Measurements from ENCODE around the gene NCOA1. TPM values are rescaled to one million over a fixed set of nuclear protein-coding genes. Genes with fewer than 3 reads are reported as not detected.
"Not testable (repeated sequence)": the region's sequence is repeated elsewhere in the genome, so short reads cannot be mapped to it uniquely, and the experiment has no call there.

The NCOA1 gene
- total and polyA plus RNA-seq, 2 experiments from 2014 or later, result 32.5 to 51.7 TPM

DNA sequence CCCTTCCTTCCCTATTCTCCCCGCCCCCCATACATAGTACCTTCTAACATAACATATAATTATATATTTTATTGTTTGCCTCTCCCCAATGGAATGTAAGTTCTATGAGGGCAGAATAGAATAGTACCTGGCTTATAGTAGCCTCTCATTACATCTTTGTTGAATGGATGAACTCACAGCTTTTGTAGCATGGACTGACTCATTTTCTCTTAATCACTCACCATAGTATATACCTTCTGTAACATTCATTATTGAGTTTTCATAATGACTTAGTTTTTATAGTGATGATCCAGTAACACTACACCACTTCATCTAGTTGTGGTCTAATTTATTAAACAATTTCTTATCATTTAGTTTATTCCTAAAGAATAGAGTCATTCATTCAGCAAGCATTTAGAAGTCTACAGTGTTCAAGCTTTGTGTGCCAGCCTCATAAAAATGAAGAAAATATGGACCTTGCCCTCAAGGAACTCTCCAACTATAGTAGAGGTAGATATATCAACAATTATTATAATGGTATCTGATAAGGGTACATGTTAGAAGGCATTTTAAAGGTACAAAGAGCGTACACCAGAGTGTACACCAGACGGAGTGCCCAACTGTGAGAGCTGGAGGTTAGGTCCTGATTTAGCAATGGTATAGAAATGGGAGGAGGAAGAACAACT, 31.1 kb downstream of the NCOA1 start:
- DNase-seq (ENCODE audit: low spot score), result no peak
- H3K79me2 ChIP-seq, result peaks cover 93% of the 10 kb centered on the region
- H3K9me2 ChIP-seq (replicated peaks; ENCODE audit: insufficient read depth), result no peaks in the 10 kb centered on the region

GRCh38 chr2:24527536-24527935, 36.5 kb downstream of the NCOA1 start:
- H3K9me3 ChIP-seq (ENCODE audit: low read depth), result no peaks in the 10 kb centered on the region
- no peak for DNase-seq (ENCODE audit: low spot score)
- no peak overlapping the region for H3K27ac ChIP-seq
- no peak overlapping the region for H2AFZ ChIP-seq
- peaks cover 2% of the 10 kb centered on the region for H3K4me1 ChIP-seq (ENCODE audit: insufficient read depth)
- no peak for TF ChIP-seq CTCF (IDR thresholded peaks at IDR 0.05; ENCODE audit: poor library complexity)
- no peak for TF ChIP-seq EZH2 (IDR thresholded peaks at IDR 0.05; ENCODE audit: borderline replicate concordance)
- no peak for TF ChIP-seq EZH2phosphoT487 (IDR thresholded peaks at IDR 0.05; ENCODE audit: low read depth, severe bottlenecking, unreplicated experiment)
- no peaks in the 10 kb centered on the region for H3K27me3 ChIP-seq
- peaks cover 31% of the 10 kb centered on the region for H4K20me1 ChIP-seq (ENCODE audit: insufficient read depth, poor library complexity, severe bottlenecking)
- H3K36me3 ChIP-seq (replicated peaks; ENCODE audit: insufficient read depth, low read depth), result no peaks in the 10 kb centered on the region
- no peaks in the 10 kb centered on the region for H3K9me2 ChIP-seq (replicated peaks; ENCODE audit: insufficient read depth)
- no peak overlapping the region for H3K4me2 ChIP-seq
- peaks cover 95% of the 10 kb centered on the region for H3K79me2 ChIP-seq
- 91% methylated on average over 2 of the region's 2 CpGs for WGBS (ENCODE audit: low lambda C conversion rate, missing lambda C conversion rate)
- no peak overlapping the region for H3K4me3 ChIP-seq

More for the DNA sequence above, 31.1 kb downstream of the NCOA1 start:
- Histone ChIP-seq H4K20me1 (ENCODE audit: insufficient read depth, poor library complexity, severe bottlenecking) (peaks cover 52% of the 10 kb centered on the region), H3K4me1 (ENCODE audit: insufficient read depth) (peaks cover 4% of the 10 kb centered on the region), H3K4me2 (peak overlapping the region; percentile 47), H3K9me3 (ENCODE audit: low read depth) (no peaks in the 10 kb centered on the region), H3K27ac (no peak overlapping the region), H3K27me3 (no peaks in the 10 kb centered on the region), H3K36me3 (replicated peaks; ENCODE audit: insufficient read depth, low read depth) (no peaks in the 10 kb centered on the region), H3K4me3 (no peak overlapping the region), H2AFZ (no peak overlapping the region)
- WGBS (ENCODE audit: low lambda C conversion rate, missing lambda C conversion rate), result 85% methylated on average over 3 of the region's 3 CpGs
- no peak for TF ChIP-seq EZH2 (IDR thresholded peaks at IDR 0.05; ENCODE audit: borderline replicate concordance)

GRCh38 chr2:24530796-24531195, 39.7 kb downstream of the NCOA1 start:
- Histone ChIP-seq H3K27me3 (no peaks in the 10 kb centered on the region), H2AFZ (no peak overlapping the region), H3K9me3 (ENCODE audit: low read depth) (no peaks in the 10 kb centered on the region), H4K20me1 (ENCODE audit: insufficient read depth, poor library complexity, severe bottlenecking) (peaks cover 22% of the 10 kb centered on the region), H3K27ac (no peak overlapping the region), H3K9me2 (replicated peaks; ENCODE audit: insufficient read depth) (no peaks in the 10 kb centered on the region), H3K36me3 (replicated peaks; ENCODE audit: insufficient read depth, low read depth) (no peaks in the 10 kb centered on the region), H3K4me3 (no peak overlapping the region), H3K4me2 (no peak overlapping the region), H3K4me1 (ENCODE audit: insufficient read depth) (no peaks in the 10 kb centered on the region), H3K79me2 (peaks cover 88% of the 10 kb centered on the region)
- TF ChIP-seq EZH2phosphoT487 (IDR thresholded peaks at IDR 0.05; ENCODE audit: low read depth, severe bottlenecking, unreplicated experiment) (no peak), EZH2 (IDR thresholded peaks at IDR 0.05; ENCODE audit: borderline replicate concordance) (no peak), CTCF (IDR thresholded peaks at IDR 0.05; ENCODE audit: poor library complexity) (no peak)
- DNase-seq (ENCODE audit: low spot score), result no peak

DNA sequence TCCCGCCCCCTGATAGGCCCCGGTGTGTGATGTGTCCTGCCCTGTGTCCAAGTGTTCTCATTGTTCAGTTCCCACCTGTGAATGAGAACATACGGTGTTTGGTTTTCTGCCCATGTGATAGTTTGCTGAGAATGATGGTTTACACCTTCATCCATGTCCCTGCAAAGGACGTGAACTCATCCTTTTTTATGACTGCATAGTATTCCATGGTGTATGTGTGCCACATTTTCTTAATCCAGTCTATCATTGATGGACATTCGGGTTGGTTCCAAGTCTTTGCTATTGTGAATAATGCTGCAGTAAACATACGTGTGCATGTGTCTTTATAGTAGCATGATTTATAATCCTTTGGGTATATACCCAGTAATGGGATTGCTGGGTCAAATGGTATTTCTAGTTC, 40.6 kb downstream of the NCOA1 start:
- not testable (repeated sequence) for H3K9me3 ChIP-seq (ENCODE audit: low read depth); H3K4me3 ChIP-seq; H3K4me2 ChIP-seq; H3K4me1 ChIP-seq (ENCODE audit: insufficient read depth); H3K9me2 ChIP-seq (replicated peaks; ENCODE audit: insufficient read depth); H3K27me3 ChIP-seq; DNase-seq (ENCODE audit: low spot score); H3K27ac ChIP-seq; H3K36me3 ChIP-seq (replicated peaks; ENCODE audit: insufficient read depth, low read depth); H2AFZ ChIP-seq
- WGBS (ENCODE audit: low lambda C conversion rate, missing lambda C conversion rate), result 92% methylated on average over 6 of the region's 6 CpGs
- H4K20me1 ChIP-seq (ENCODE audit: insufficient read depth, poor library complexity, severe bottlenecking), result peaks cover 16% of the 10 kb centered on the region
- H3K79me2 ChIP-seq, result peaks cover 88% of the 10 kb centered on the region

DNA sequence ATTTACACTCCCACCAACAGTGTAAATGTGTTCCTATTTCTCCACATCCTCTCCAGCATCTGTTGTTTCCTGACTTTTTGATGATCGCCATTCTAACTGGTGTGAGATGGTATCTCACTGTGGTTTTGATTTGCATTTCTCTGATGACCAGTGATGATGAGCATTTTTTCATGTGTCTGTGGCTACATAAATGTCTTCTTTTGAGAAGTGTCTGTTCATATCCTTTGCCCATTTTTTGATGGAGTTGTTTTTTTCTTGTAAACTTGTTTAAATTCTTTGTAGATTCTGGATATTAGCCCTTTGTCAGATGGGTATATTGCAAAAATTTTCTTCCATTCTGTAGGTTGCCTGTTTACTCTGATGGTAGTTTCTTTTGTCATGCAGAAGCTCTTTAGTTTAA, 41.0 kb downstream of the NCOA1 start:
- Histone ChIP-seq H3K79me2 (peaks cover 88% of the 10 kb centered on the region), H4K20me1 (ENCODE audit: insufficient read depth, poor library complexity, severe bottlenecking) (peaks cover 15% of the 10 kb centered on the region)
- not testable (repeated sequence) for H3K27me3 ChIP-seq; H3K27ac ChIP-seq; H3K9me3 ChIP-seq (ENCODE audit: low read depth); H3K9me2 ChIP-seq (replicated peaks; ENCODE audit: insufficient read depth); DNase-seq (ENCODE audit: low spot score); H2AFZ ChIP-seq; H3K36me3 ChIP-seq (replicated peaks; ENCODE audit: insufficient read depth, low read depth); H3K4me1 ChIP-seq (ENCODE audit: insufficient read depth); H3K4me2 ChIP-seq; H3K4me3 ChIP-seq
- 92% methylated on average over 1 of the region's 1 CpG for WGBS (ENCODE audit: low lambda C conversion rate, missing lambda C conversion rate)

DNA sequence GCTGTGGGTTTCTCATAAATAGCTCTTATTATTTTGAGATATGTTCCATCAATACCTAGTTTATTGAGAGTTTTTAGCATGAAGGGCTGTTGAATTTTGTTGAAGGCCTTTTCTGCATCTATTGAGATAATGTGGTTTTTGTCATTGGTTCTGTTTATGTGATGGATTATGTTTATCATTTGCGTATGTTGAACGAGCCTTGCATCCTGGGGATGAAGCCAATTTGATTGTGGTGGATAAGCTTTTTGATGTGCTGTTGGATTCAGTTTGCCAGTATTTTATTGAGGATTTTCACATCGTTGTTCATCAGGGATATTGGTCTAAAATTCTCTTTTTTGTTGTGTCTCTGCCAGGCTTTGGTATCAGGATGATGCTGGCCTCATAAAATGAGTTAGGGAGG, 42.5 kb downstream of the NCOA1 start:
- 72% methylated on average over 3 of the region's 3 CpGs for WGBS (ENCODE audit: low lambda C conversion rate, missing lambda C conversion rate)
- peaks cover 86% of the 10 kb centered on the region for H3K79me2 ChIP-seq
- H4K20me1 ChIP-seq (ENCODE audit: insufficient read depth, poor library complexity, severe bottlenecking); H3K9me3 ChIP-seq (ENCODE audit: low read depth); DNase-seq (ENCODE audit: low spot score); H3K4me2 ChIP-seq; H3K4me1 ChIP-seq (ENCODE audit: insufficient read depth); H2AFZ ChIP-seq; H3K9me2 ChIP-seq (replicated peaks; ENCODE audit: insufficient read depth); H3K27ac ChIP-seq; H3K4me3 ChIP-seq; H3K27me3 ChIP-seq; H3K36me3 ChIP-seq (replicated peaks; ENCODE audit: insufficient read depth, low read depth): not testable (repeated sequence)
